ENCODE results near the gene MMP12.
A peak's percentile ranks its signal among the peaks of the same experiment; 100 is the strongest.

The MMP12 gene

DNA sequence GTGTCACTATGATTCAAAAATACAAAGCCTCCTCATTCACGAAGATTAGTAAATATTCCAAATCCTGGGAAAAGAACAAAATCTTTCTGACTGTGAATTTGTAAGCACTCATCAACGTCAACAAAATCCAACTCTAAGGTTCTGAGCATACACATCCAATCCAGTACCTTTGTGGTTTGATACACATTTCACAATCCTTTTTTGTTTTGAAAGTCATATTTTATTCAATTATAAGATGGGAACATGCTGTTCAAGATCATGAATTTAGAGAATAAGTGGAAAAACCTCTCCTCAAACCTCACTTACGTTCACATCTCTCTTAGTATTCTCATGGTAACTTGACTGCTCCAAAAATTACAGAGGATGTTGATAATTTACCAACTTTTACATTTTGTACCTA lies 21.7 kb downstream of the MMP12 start:
- H3K4me3 ChIP-seq (ENCODE audit: insufficient read depth in 1 of 2, low read depth in 1 of 2, low read length in 2 of 2) = no peak overlapping the region
- no peak for DNase-seq
- no peak overlapping the region for H3K14ac ChIP-seq (ENCODE audit: low read length in 2 of 2)
- H2BK12ac ChIP-seq (ENCODE audit: low read length in 2 of 2) = no peak overlapping the region
- no peaks in the 10 kb centered on the region for H3K4me1 ChIP-seq (ENCODE audit: control insufficient read depth, insufficient read depth, low read depth, low read length)
- no peak overlapping the region for H2AK5ac ChIP-seq (ENCODE audit: low read length, severe bottlenecking)
- H2BK15ac ChIP-seq (ENCODE audit: low read depth, poor library complexity, severe bottlenecking) = no peak overlapping the region
- H4K8ac ChIP-seq (ENCODE audit: low read length) = no peak overlapping the region
- no peak overlapping the region for H2BK120ac ChIP-seq (ENCODE audit: low read depth, low read length)
- H3K79me1 ChIP-seq (replicated peaks; ENCODE audit: low read length, poor library complexity, severe bottlenecking) = no peaks in the 10 kb centered on the region
- no peak overlapping the region for H3K4me2 ChIP-seq (ENCODE audit: low read length, poor library complexity, severe bottlenecking)
- H3K18ac ChIP-seq (ENCODE audit: low read depth in 1 of 2, low read length in 2 of 2) = no peak overlapping the region
- H3K27me3 ChIP-seq (ENCODE audit: control insufficient read depth in 1 of 2, insufficient read depth in 1 of 2, low read length in 2 of 2) = no peaks in the 10 kb centered on the region
- no peak overlapping the region for H3K9ac ChIP-seq (ENCODE audit: low read length)
- H2AFZ ChIP-seq (ENCODE audit: low read depth, low read length) = no peak overlapping the region
- WGBS = 98% methylated on average over 2 of the region's 3 CpGs
- no peak overlapping the region for H4K91ac ChIP-seq (ENCODE audit: low read length)
- no peaks in the 10 kb centered on the region for H3K9me3 ChIP-seq (ENCODE audit: control insufficient read depth, low read length)
- H3K36me3 ChIP-seq (ENCODE audit: control insufficient read depth in 1 of 2, insufficient read depth in 2 of 2, low read depth in 1 of 2, low read length in 2 of 2) = no peaks in the 10 kb centered on the region
- H3K27ac ChIP-seq (ENCODE audit: low read length, poor library complexity, severe bottlenecking) = no peak overlapping the region
- no peak overlapping the region for H3K23ac ChIP-seq (ENCODE audit: low read length in 2 of 2)
- no peak overlapping the region for H2BK5ac ChIP-seq (ENCODE audit: low read depth, low read length, poor library complexity, severe bottlenecking)
- no peak overlapping the region for H3K4ac ChIP-seq (ENCODE audit: low read depth in 1 of 2, low read length in 2 of 2)

DNA sequence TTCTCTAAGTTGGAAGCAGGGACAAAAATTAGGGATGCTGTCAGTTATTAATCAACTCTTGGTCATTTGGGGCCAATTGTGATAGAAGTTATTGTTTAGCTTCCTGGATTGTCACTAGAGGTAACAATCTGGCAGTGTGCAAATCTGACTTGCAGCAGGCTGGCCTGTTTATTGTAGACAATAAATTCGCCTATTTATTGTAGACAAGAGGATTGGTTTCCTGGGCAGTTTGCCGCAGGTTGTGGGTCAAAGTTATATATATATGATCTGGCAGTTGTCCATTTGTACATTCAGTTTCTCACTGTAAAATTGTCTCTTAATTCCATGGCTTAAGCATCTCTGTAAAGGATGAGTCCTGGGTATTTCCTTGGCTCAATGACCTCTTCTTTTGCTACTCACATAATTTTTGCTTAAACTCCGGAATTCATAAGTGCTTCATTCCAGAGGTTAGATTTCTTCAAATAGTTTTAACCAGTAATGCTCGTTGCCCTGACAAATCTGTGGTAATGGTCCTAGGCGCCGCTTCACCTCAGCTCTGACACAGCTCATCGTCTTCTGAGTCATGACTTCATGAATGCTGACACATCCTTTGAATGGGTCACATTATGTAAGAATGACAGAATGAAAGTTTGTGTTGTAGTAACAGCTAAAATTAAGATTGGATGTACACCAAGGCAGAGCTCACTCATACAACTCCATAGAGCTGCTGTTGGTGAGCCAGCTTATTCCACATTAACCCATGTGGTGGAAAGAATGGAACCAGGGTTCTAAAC lies 23.6 kb downstream of the MMP12 start:
- Histone ChIP-seq H3K4me3 (ENCODE audit: insufficient read depth in 1 of 2, low read depth in 1 of 2, low read length in 2 of 2) (no peak overlapping the region), H3K4me1 (ENCODE audit: control insufficient read depth, insufficient read depth, low read depth, low read length) (no peaks in the 10 kb centered on the region), H2BK15ac (ENCODE audit: low read depth, poor library complexity, severe bottlenecking) (no peak overlapping the region), H3K79me1 (replicated peaks; ENCODE audit: low read length, poor library complexity, severe bottlenecking) (no peaks in the 10 kb centered on the region), H2BK120ac (ENCODE audit: low read depth, low read length) (no peak overlapping the region), H2AK5ac (ENCODE audit: low read length, severe bottlenecking) (no peak overlapping the region), H3K27me3 (ENCODE audit: control insufficient read depth in 1 of 2, insufficient read depth in 1 of 2, low read length in 2 of 2) (no peaks in the 10 kb centered on the region), H3K4ac (ENCODE audit: low read depth in 1 of 2, low read length in 2 of 2) (no peak overlapping the region), H2BK12ac (ENCODE audit: low read length in 2 of 2) (no peak overlapping the region), H4K91ac (ENCODE audit: low read length) (no peak overlapping the region), H3K27ac (ENCODE audit: low read length, poor library complexity, severe bottlenecking) (no peak overlapping the region), H2AFZ (ENCODE audit: low read depth, low read length) (no peak overlapping the region), H3K36me3 (ENCODE audit: control insufficient read depth in 1 of 2, insufficient read depth in 2 of 2, low read depth in 1 of 2, low read length in 2 of 2) (no peaks in the 10 kb centered on the region), H3K9me3 (ENCODE audit: control insufficient read depth, low read length) (no peaks in the 10 kb centered on the region), H2BK5ac (ENCODE audit: low read depth, low read length, poor library complexity, severe bottlenecking) (no peak overlapping the region), H3K23ac (ENCODE audit: low read length in 2 of 2) (no peak overlapping the region), H3K18ac (ENCODE audit: low read depth in 1 of 2, low read length in 2 of 2) (no peak overlapping the region), H3K14ac (ENCODE audit: low read length in 2 of 2) (no peak overlapping the region), H3K9ac (ENCODE audit: low read length) (peak overlapping the region; percentile 48), H4K8ac (ENCODE audit: low read length) (no peak overlapping the region), H3K4me2 (ENCODE audit: low read length, poor library complexity, severe bottlenecking) (no peak overlapping the region)
- DNase-seq = peak; percentile 81
- WGBS = 3% methylated on average over 6 of the region's 7 CpGs

DNA sequence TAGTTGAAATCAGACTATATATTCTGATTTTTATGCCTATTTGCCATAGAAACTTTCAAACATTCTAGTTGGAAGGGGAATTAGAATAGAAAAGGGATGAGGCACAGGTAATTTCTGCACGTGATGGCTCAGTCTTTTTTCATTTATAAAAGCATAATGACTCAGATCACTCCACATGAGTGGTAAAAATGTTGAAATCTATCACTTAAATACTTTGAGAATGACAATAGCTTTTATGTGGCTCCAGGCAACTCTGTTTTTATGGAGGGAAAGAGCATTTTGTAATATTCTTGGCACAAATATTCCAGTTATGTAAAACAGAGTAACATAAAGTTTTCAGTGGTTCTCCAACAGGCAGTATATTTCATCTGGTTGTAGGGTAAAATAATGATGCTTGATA lies 25.5 kb downstream of the MMP12 start:
- Histone ChIP-seq H2BK5ac (ENCODE audit: low read depth, low read length, poor library complexity, severe bottlenecking) (no peak overlapping the region), H3K23ac (ENCODE audit: low read length in 2 of 2) (no peak overlapping the region), H2AK5ac (ENCODE audit: low read length, severe bottlenecking) (no peak overlapping the region), H2AFZ (ENCODE audit: low read depth, low read length) (no peak overlapping the region), H3K18ac (ENCODE audit: low read depth in 1 of 2, low read length in 2 of 2) (no peak overlapping the region), H3K14ac (ENCODE audit: low read length in 2 of 2) (no peak overlapping the region), H2BK120ac (ENCODE audit: low read depth, low read length) (no peak overlapping the region), H2BK12ac (ENCODE audit: low read length in 2 of 2) (no peak overlapping the region), H3K36me3 (ENCODE audit: control insufficient read depth in 1 of 2, insufficient read depth in 2 of 2, low read depth in 1 of 2, low read length in 2 of 2) (no peaks in the 10 kb centered on the region), H3K9ac (ENCODE audit: low read length) (peak overlapping the region; percentile 31), H3K27me3 (ENCODE audit: control insufficient read depth in 1 of 2, insufficient read depth in 1 of 2, low read length in 2 of 2) (no peaks in the 10 kb centered on the region), H3K4me2 (ENCODE audit: low read length, poor library complexity, severe bottlenecking) (no peak overlapping the region), H4K8ac (ENCODE audit: low read length) (no peak overlapping the region), H3K4ac (ENCODE audit: low read depth in 1 of 2, low read length in 2 of 2) (no peak overlapping the region), H3K9me3 (ENCODE audit: control insufficient read depth, low read length) (no peaks in the 10 kb centered on the region), H3K27ac (ENCODE audit: low read length, poor library complexity, severe bottlenecking) (no peak overlapping the region), H3K79me1 (replicated peaks; ENCODE audit: low read length, poor library complexity, severe bottlenecking) (no peaks in the 10 kb centered on the region), H3K4me3 (ENCODE audit: insufficient read depth in 1 of 2, low read depth in 1 of 2, low read length in 2 of 2) (no peak overlapping the region), H2BK15ac (ENCODE audit: low read depth, poor library complexity, severe bottlenecking) (no peak overlapping the region), H3K4me1 (ENCODE audit: control insufficient read depth, insufficient read depth, low read depth, low read length) (no peaks in the 10 kb centered on the region), H4K91ac (ENCODE audit: low read length) (no peak overlapping the region)
- peak; percentile 18 for DNase-seq
- no CpG with 5 or more reads among the region's 1 CpG for WGBS

DNA sequence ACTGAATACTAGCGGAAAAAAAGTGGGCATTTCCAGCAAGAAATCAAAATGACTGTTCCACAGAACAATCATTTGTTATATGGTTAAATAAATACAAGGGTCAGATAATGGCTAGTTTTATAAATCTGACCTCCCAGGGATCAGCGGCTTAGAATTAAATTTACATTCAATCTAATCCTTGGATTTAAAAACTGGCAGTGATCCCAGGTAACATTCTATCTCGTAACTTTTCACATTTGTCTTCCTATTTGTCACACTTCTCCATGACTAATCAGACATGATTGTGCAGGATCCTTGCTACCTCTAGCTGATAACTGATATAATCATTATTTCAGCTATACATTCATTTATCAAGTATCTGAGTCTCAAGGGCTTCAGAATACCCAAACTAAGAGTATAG lies 28.5 kb downstream of the MMP12 start:
- Histone ChIP-seq H4K91ac (ENCODE audit: low read length) (no peak overlapping the region), H3K4me3 (ENCODE audit: insufficient read depth in 1 of 2, low read depth in 1 of 2, low read length in 2 of 2) (no peak overlapping the region), H3K27ac (ENCODE audit: low read length, poor library complexity, severe bottlenecking) (no peak overlapping the region), H3K9me3 (ENCODE audit: control insufficient read depth, low read length) (no peaks in the 10 kb centered on the region), H2BK12ac (ENCODE audit: low read length in 2 of 2) (no peak overlapping the region), H3K18ac (ENCODE audit: low read depth in 1 of 2, low read length in 2 of 2) (no peak overlapping the region), H2AFZ (ENCODE audit: low read depth, low read length) (no peak overlapping the region), H3K79me1 (replicated peaks; ENCODE audit: low read length, poor library complexity, severe bottlenecking) (no peaks in the 10 kb centered on the region), H2BK15ac (ENCODE audit: low read depth, poor library complexity, severe bottlenecking) (no peak overlapping the region), H3K9ac (ENCODE audit: low read length) (no peak overlapping the region), H3K23ac (ENCODE audit: low read length in 2 of 2) (no peak overlapping the region), H3K4me2 (ENCODE audit: low read length, poor library complexity, severe bottlenecking) (no peak overlapping the region), H4K8ac (ENCODE audit: low read length) (no peak overlapping the region), H2BK5ac (ENCODE audit: low read depth, low read length, poor library complexity, severe bottlenecking) (no peak overlapping the region), H3K4ac (ENCODE audit: low read depth in 1 of 2, low read length in 2 of 2) (no peak overlapping the region), H3K14ac (ENCODE audit: low read length in 2 of 2) (no peak overlapping the region), H2BK120ac (ENCODE audit: low read depth, low read length) (no peak overlapping the region), H2AK5ac (ENCODE audit: low read length, severe bottlenecking) (no peak overlapping the region), H3K27me3 (ENCODE audit: control insufficient read depth in 1 of 2, insufficient read depth in 1 of 2, low read length in 2 of 2) (no peaks in the 10 kb centered on the region), H3K4me1 (ENCODE audit: control insufficient read depth, insufficient read depth, low read depth, low read length) (no peaks in the 10 kb centered on the region), H3K36me3 (ENCODE audit: control insufficient read depth in 1 of 2, insufficient read depth in 2 of 2, low read depth in 1 of 2, low read length in 2 of 2) (no peaks in the 10 kb centered on the region)
- DNase-seq = no peak
- WGBS = 57% methylated on average over 2 of the region's 3 CpGs
